HepG2 (cell line): ENCODE data around the gene OPRL1. TPM values are rescaled to one million over a fixed set of nuclear protein-coding genes. Genes with fewer than 3 reads are reported as not detected.
A peak's percentile ranks its signal among the peaks of the same experiment; 100 is the strongest.

ENCODE experiments used
- DRAP1 ChIP-seq: IDR thresholded peaks from 2 replicates; pipeline ENCODE4 v1.6.1; 2016; ENCODE audit warnings: missing genetic modification reagents, missing compliant biosample characterization
- FOXA3 ChIP-seq: IDR thresholded peaks from 2 replicates; pipeline ENCODE4 v1.6.1; 2016; ENCODE audit warnings: missing genetic modification reagents, missing compliant biosample characterization
- HIVEP1 ChIP-seq: sonication (generic); formaldehyde crosslinking; IDR thresholded peaks from 2 replicates; pipeline ENCODE4 v1.4.0; 2020; ENCODE audit warnings: mild to moderate bottlenecking, missing genetic modification reagents
- LBX2 ChIP-seq: sonication (generic); formaldehyde crosslinking; IDR thresholded peaks from 2 replicates; pipeline ENCODE4 v1.5.0; 2020; ENCODE audit warnings: missing genetic modification reagents, mild to moderate bottlenecking, borderline replicate concordance
- NR2F2 ChIP-seq: IDR thresholded peaks from 2 replicates; pipeline ENCODE4 v1.6.1; 2012; ENCODE audit warnings: low read depth, inconsistent platforms, borderline replicate concordance
- PHB2 ChIP-seq: fragments of 450-650 bp; IDR thresholded peaks from 2 replicates; pipeline ENCODE4 v1.6.1; 2018; ENCODE audit not compliant: partially characterized antibody
- PHF20 ChIP-seq: sonication (generic); formaldehyde crosslinking; IDR thresholded peaks from 2 replicates; pipeline ENCODE4 v1.5.0; 2020; ENCODE audit warnings: mild to moderate bottlenecking, missing genetic modification reagents
- PHF8 ChIP-seq: sonication (generic); formaldehyde crosslinking; IDR thresholded peaks from 2 replicates; pipeline ENCODE4 v1.5.0; 2020; ENCODE audit warnings: missing genetic modification reagents
- RARA ChIP-seq: IDR thresholded peaks from 2 replicates; pipeline ENCODE4 v1.6.1; 2016; ENCODE audit warnings: missing genetic modification reagents, missing compliant biosample characterization
- RERE ChIP-seq: IDR thresholded peaks from 2 replicates; pipeline ENCODE4 v1.6.1; 2016; ENCODE audit warnings: low read depth, missing genetic modification reagents, missing compliant biosample characterization
- SIN3B ChIP-seq: fragments of 150-350 bp; IDR thresholded peaks from 2 replicates; pipeline ENCODE4 v1.6.1; 2014; ENCODE audit warnings: low read length
- ZMAT5 ChIP-seq: sonication (generic); formaldehyde crosslinking; IDR thresholded peaks from 2 replicates; pipeline ENCODE4 v1.5.0; 2020; ENCODE audit warnings: mild to moderate bottlenecking, low read depth, missing genetic modification reagents, borderline replicate concordance
- ZNF225 ChIP-seq: sonication (generic); formaldehyde crosslinking; IDR thresholded peaks from 2 replicates; pipeline ENCODE4 v1.4.0; 2020; ENCODE audit warnings: mild to moderate bottlenecking, missing genetic modification reagents
- ZNF232 ChIP-seq: sonication (generic); formaldehyde crosslinking; IDR thresholded peaks from 2 replicates; pipeline ENCODE4 v1.4.0; 2020; ENCODE audit warnings: missing genetic modification reagents, borderline replicate concordance
- ZNF263 ChIP-seq: sonication (generic); formaldehyde crosslinking; IDR thresholded peaks from 2 replicates; pipeline ENCODE4 v1.4.0; 2020; ENCODE audit warnings: missing genetic modification reagents
- polyA plus RNA-seq, 8 experiments: library from polyadenylated mRNA; depleted of rRNA in 3 of 8; stranded (reverse) in 7 of 8; unstranded in 1 of 8; fragments of >200 nt; fragmentation: Illumina TruSeq in 4 of 8; extraction: Trizol in 4 of 8; gene quantifications; 2 replicates each; pipeline versions ENCODE4 v1.2.1 to v1.2.3, GENCODE V29; 2011 to 2016; ENCODE audit warnings: low read depth in 4 of 8, missing spikeins in 1 of 8, mixed read lengths in 1 of 8; ENCODE audit not compliant: insufficient read depth in 1 of 8
- total RNA-seq, 5 experiments: library from RNA; depleted of rRNA; stranded (reverse); fragments of >200 nt; fragmentation: Illumina TruSeq; extraction: Trizol; gene quantifications; 2 replicates each; pipeline ENCODE4 v1.2.3, GENCODE V29; 2016; ENCODE audit warnings: low read depth in 1 of 5
- TF ChIP-seq, protein P1 (sequence below): sonication (generic); formaldehyde crosslinking; IDR thresholded peaks from 2 replicates; pipeline ENCODE4 v1.5.0; 2020; ENCODE audit warnings: mild to moderate bottlenecking, missing genetic modification reagents, borderline replicate concordance
- TF ChIP-seq, protein P2 (sequence below): fragments of 450-650 bp; IDR thresholded peaks from 2 replicates; pipeline ENCODE4 v1.6.1; 2017
- TF ChIP-seq, protein P3 (sequence below): sonication (generic); formaldehyde crosslinking; IDR thresholded peaks from 2 replicates; pipeline ENCODE4 v1.5.0; 2020; ENCODE audit warnings: missing genetic modification reagents, mild to moderate bottlenecking, borderline replicate concordance

Gene OPRL1
- total and polyA plus RNA-seq, 2 of the 13 experiments (the other 11 are each of a cell fraction or from before 2014, with no cell fraction given): 0.35 to 0.71 TPM

DNA sequence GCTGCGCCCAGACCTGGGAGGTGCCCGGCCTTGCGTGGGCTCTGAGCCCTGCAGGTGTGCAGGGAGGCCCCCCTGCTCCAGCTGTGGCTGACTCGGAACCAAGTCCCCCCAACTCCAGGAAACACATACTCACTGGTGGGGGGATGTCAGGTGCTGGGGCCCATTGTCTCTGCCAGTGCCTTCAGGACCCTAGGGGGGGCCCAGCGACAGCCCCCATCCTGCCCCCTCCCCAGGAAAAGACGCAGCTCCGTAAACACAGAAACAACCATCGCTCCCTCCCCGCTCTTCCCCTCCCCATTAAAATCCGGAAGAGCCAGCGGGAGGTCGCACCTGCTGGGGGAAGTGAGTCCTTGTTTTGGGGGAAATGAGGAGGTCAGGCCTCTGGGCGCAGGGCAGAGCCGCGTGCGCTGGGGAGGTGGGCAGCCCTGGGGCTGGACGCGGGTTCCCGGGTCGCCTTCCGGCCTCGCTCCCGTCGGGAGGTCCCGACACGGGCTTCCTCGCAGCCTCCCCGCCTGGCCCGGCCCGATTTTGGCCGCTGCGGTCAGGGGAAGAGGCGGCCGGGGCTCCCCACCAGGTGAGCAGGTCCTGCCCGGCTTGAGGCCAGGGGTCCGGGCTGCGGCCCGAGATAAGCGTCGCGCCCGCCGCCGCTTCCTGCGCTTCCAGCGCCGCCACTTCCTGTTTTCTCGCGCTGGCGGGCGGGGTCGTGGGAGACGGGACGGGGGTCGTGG, 37.7 kb upstream of the OPRL1 start (continued):
- TF ChIP-seq HIVEP1 (CRISPR knock-in tag) (peak; percentile 53; the same call in 1 of the 2 replicates), ZNF225 (peak; percentile 73; the same call in 1 of the 2 replicates), PHB2 (no peak), PHF20 (CRISPR knock-in tag) (peak; percentile 58; the same call in 1 of the 2 replicates), LBX2 (peak; percentile 62; the same call in 1 of the 2 replicates), RARA (CRISPR knock-in tag) (peak; percentile 11; the same call in 1 of the 2 replicates), NR2F2 (no peak), ZNF263 (no peak), DRAP1 (CRISPR knock-in tag) (no peak; the same call in 1 of the 2 replicates), SIN3B (no peak), FOXA3 (CRISPR knock-in tag) (no peak; the same call in 1 of the 2 replicates), ZNF232 (CRISPR knock-in tag) (no peak; the same call in 1 of the 2 replicates), PHF8 (CRISPR knock-in tag) (peak; percentile 87), ZMAT5 (CRISPR knock-in tag) (no peak), RERE (no peak)
- TF ChIP-seq, protein P1, sequence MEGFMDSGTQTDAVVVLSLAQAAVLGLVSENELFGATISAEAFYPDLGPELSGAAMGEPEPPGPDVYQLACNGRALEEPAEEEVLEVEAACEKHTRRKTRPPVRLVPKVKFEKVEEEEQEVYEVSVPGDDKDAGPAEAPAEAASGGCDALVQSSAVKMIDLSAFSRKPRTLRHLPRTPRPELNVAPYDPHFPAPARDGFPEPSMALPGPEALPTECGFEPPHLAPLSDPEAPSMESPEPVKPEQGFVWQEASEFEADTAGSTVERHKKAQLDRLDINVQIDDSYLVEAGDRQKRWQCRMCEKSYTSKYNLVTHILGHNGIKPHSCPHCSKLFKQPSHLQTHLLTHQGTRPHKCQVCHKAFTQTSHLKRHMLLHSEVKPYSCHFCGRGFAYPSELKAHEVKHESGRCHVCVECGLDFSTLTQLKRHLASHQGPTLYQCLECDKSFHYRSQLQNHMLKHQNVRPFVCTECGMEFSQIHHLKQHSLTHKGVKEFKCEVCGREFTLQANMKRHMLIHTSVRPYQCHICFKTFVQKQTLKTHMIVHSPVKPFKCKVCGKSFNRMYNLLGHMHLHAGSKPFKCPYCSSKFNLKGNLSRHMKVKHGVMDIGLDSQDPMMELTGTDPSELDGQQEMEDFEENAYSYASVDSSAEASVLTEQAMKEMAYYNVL (CRISPR knock-in tag): 0 out of 2 replicates have a peak, but pooled peaks have one; percentile 22
- TF ChIP-seq, protein P2, sequence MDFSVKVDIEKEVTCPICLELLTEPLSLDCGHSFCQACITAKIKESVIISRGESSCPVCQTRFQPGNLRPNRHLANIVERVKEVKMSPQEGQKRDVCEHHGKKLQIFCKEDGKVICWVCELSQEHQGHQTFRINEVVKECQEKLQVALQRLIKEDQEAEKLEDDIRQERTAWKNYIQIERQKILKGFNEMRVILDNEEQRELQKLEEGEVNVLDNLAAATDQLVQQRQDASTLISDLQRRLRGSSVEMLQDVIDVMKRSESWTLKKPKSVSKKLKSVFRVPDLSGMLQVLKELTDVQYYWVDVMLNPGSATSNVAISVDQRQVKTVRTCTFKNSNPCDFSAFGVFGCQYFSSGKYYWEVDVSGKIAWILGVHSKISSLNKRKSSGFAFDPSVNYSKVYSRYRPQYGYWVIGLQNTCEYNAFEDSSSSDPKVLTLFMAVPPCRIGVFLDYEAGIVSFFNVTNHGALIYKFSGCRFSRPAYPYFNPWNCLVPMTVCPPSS: no peak
- TF ChIP-seq, protein P3, sequence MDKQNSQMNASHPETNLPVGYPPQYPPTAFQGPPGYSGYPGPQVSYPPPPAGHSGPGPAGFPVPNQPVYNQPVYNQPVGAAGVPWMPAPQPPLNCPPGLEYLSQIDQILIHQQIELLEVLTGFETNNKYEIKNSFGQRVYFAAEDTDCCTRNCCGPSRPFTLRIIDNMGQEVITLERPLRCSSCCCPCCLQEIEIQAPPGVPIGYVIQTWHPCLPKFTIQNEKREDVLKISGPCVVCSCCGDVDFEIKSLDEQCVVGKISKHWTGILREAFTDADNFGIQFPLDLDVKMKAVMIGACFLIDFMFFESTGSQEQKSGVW (CRISPR knock-in tag): no peak
